Superior temporal gyrus (tissue), 1 donor: ENCODE data around the gene ACAD10.

Source experiments
- DNase-seq: peaks from one replicate; pipeline ENCODE4 v3.0.0-alpha.2; 2016; ENCODE audit errors: extremely low spot score

Gene ACAD10

GRCh38 chr12:111776836-111777344 lies 91.0 kb downstream of the ACAD10 start:
- no peak for DNase-seq

GRCh38 chr12:111777345-111778045 lies 91.6 kb downstream of the ACAD10 start:
- no peak for DNase-seq

- DNase-seq: no peak
Observed at GRCh38 chr12:111780166-111780565, 94.3 kb downstream of the ACAD10 start.

GRCh38 chr12:111780615-111781014 lies 94.8 kb downstream of the ACAD10 start:
- DNase-seq: no peak

- no peak for DNase-seq
Observed at GRCh38 chr12:111781085-111781658, 95.3 kb downstream of the ACAD10 start.

GRCh38 chr12:111783046-111783445 lies 97.2 kb downstream of the ACAD10 start:
- no peak for DNase-seq

- no peak for DNase-seq
Observed at GRCh38 chr12:111784953-111785352, 99.1 kb downstream of the ACAD10 start.

GRCh38 chr12:111785651-111786050 lies 99.8 kb downstream of the ACAD10 start:
- no peak for DNase-seq

- DNase-seq: no peak
Observed at GRCh38 chr12:111788178-111788654, 102.4 kb downstream of the ACAD10 start.

GRCh38 chr12:111789779-111790178 lies 103.9 kb downstream of the ACAD10 start:
- no peak for DNase-seq

GRCh38 chr12:111791507-111791906 lies 105.7 kb downstream of the ACAD10 start:
- no peak for DNase-seq

GRCh38 chr12:111792155-111792855 lies 106.5 kb downstream of the ACAD10 start:
- no peak for DNase-seq

- DNase-seq: no peak
Observed at GRCh38 chr12:111792856-111793235, 107.0 kb downstream of the ACAD10 start.

- no peak for DNase-seq
Observed at GRCh38 chr12:111798182-111798581, 112.3 kb downstream of the ACAD10 start.

GRCh38 chr12:111799758-111800157 lies 113.9 kb downstream of the ACAD10 start:
- DNase-seq: no peak

- no peak for DNase-seq
Observed at GRCh38 chr12:111803038-111803626, 117.3 kb downstream of the ACAD10 start.

- DNase-seq: no peak
Observed at GRCh38 chr12:111803851-111804250, 118.0 kb downstream of the ACAD10 start.

GRCh38 chr12:111806304-111806703 lies 120.5 kb downstream of the ACAD10 start:
- DNase-seq: no peak
